OCI-LY3 (cell line): ENCODE results near the gene EPM2A.

Experiments
- H2AFZ ChIP-seq: fragments of 200-600, 300-600 bp; shearing (Covaris generic); 2 replicates; pipeline ENCODE4 v1.6.0; 2014; ENCODE audit warnings: antibody characterized with exemption, low read depth, low read length
- H3K27ac ChIP-seq: fragments of 200-600, 300-600 bp; sonication (generic); 2 replicates; pipeline ENCODE4 v1.5.1; 2014; ENCODE audit warnings: mild to moderate bottlenecking, low read length, moderate library complexity, mixed read lengths
- H3K27me3 ChIP-seq: fragments of 200-600, 300-600 bp; sonication (generic); 2 replicates; pipeline ENCODE4 v1.6.1; 2014; ENCODE audit warnings: low read depth, low read length, mixed read lengths
- H3K36me3 ChIP-seq: fragments of 200-600, 300-600 bp; sonication (generic); replicated peaks from 2 replicates; pipeline ENCODE3; 2014; ENCODE audit warnings: low read depth, low read length, mixed read lengths
- H3K4me1 ChIP-seq: fragments of 300-600, 200-600 bp; sonication (generic); 2 replicates; pipeline ENCODE4 v1.6.1; 2014; ENCODE audit warnings: low read length, mixed read lengths
- H3K4me2 ChIP-seq: fragments of 200-600, 300-600 bp; sonication (generic); 2 replicates; pipeline ENCODE4 v1.6.1; 2014; ENCODE audit warnings: low read length, mixed read lengths
- H3K4me3 ChIP-seq: fragments of 300-600, 200-600 bp; sonication (generic); 2 replicates; pipeline ENCODE4 v1.5.1; 2014; ENCODE audit warnings: antibody characterized with exemption, mild to moderate bottlenecking, low read length, moderate library complexity
- H3K79me2 ChIP-seq: fragments of 300-600, 200-600 bp; shearing (Covaris generic); 2 replicates; pipeline ENCODE4 v1.6.1; 2014; ENCODE audit warnings: mild to moderate bottlenecking, low read length, mixed read lengths
- H3K9ac ChIP-seq: fragments of 300-600, 200-600 bp; shearing (Covaris generic); 2 replicates; pipeline ENCODE4 v1.6.0; 2014; ENCODE audit warnings: mild to moderate bottlenecking, low read length, moderate library complexity
- H3K9me3 ChIP-seq: fragments of 200-600, 300-600 bp; shearing (Covaris generic); 2 replicates; pipeline ENCODE4 v1.6.1; 2014; ENCODE audit warnings: low read length, mixed read lengths; ENCODE audit not compliant: insufficient read depth
- H4K20me1 ChIP-seq: fragments of 200-600, 300-600 bp; sonication (generic); 2 replicates; pipeline ENCODE4 v1.6.1; 2016; ENCODE audit warnings: low read length, mixed read lengths; ENCODE audit not compliant: insufficient read depth
- EZH2phosphoT487 ChIP-seq: fragments of 200-600 bp; shearing (Covaris generic); IDR thresholded peaks from 2 replicates; pipeline ENCODE4 v1.6.1; 2018; ENCODE audit warnings: antibody characterized with exemption, mixed run types, low read depth
- TF ChIP-seq, protein P1 (sequence below): fragments of 200-600, 300-600 bp; sonication (generic); IDR thresholded peaks from 2 replicates; pipeline ENCODE4 v1.5.1; 2014; ENCODE audit warnings: antibody characterized with exemption, low read length, low read depth

Gene EPM2A

DNA sequence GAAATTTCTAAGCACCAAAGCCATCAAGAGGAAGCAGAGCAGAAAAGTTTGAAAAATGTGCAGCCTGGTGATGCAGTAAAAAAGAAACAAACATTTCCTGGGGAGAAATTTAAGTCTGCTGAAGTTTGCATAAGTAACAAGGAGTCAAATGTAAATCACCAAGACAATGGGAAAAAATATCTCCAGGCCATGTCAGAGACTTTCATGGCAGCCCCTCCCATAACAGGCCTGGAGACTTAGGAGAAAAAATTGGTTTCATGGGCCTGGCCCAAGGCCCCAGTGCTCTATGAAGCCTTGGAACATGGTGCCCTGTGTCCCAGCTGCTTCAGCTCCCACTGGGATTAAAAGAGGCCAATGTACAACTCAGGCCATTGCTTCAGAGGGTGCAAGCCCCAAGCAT is 30.1 kb upstream of the EPM2A start:
- Histone ChIP-seq H3K27me3 (no peaks in the 10 kb centered on the region), H3K9me3 (no peaks in the 10 kb centered on the region), H3K27ac (no peak overlapping the region), H3K4me1 (no peaks in the 10 kb centered on the region), H3K4me3 (no peak overlapping the region), H3K4me2 (no peak overlapping the region), H2AFZ (no peak overlapping the region), H3K36me3 (no peaks in the 10 kb centered on the region), H3K79me2 (no peaks in the 10 kb centered on the region), H3K9ac (no peak overlapping the region), H4K20me1 (no peaks in the 10 kb centered on the region)
- no peak for TF ChIP-seq EZH2phosphoT487
- TF ChIP-seq, protein P1, sequence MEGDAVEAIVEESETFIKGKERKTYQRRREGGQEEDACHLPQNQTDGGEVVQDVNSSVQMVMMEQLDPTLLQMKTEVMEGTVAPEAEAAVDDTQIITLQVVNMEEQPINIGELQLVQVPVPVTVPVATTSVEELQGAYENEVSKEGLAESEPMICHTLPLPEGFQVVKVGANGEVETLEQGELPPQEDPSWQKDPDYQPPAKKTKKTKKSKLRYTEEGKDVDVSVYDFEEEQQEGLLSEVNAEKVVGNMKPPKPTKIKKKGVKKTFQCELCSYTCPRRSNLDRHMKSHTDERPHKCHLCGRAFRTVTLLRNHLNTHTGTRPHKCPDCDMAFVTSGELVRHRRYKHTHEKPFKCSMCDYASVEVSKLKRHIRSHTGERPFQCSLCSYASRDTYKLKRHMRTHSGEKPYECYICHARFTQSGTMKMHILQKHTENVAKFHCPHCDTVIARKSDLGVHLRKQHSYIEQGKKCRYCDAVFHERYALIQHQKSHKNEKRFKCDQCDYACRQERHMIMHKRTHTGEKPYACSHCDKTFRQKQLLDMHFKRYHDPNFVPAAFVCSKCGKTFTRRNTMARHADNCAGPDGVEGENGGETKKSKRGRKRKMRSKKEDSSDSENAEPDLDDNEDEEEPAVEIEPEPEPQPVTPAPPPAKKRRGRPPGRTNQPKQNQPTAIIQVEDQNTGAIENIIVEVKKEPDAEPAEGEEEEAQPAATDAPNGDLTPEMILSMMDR = no peak

DNA sequence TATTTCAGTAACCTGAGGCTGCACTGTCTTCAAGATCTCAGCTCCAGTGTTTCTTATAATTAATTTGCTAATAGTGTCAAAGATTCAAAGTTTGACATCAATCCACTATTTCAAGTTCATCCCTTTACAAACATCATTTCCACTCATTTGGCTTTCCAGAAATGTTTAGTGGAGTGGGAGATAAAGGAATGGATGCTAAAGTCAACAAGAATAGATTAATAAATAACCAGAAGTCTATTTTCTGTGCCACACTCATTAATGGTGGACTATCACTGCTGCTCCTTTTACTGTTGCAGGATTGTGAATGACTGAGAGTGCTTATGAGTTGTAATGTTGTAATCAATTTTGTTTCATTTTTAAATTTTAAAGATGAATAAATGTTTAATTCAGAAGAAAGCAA is 28.4 kb upstream of the EPM2A start:
- Histone ChIP-seq H4K20me1 (no peaks in the 10 kb centered on the region), H3K9ac (no peak overlapping the region), H3K9me3 (no peaks in the 10 kb centered on the region), H3K4me2 (no peak overlapping the region), H3K27me3 (no peaks in the 10 kb centered on the region), H3K4me1 (no peaks in the 10 kb centered on the region), H3K27ac (no peak overlapping the region), H2AFZ (no peak overlapping the region), H3K4me3 (no peak overlapping the region), H3K36me3 (no peaks in the 10 kb centered on the region), H3K79me2 (no peaks in the 10 kb centered on the region)
- TF ChIP-seq EZH2phosphoT487 = no peak
- TF ChIP-seq, protein P1 = no peak

DNA sequence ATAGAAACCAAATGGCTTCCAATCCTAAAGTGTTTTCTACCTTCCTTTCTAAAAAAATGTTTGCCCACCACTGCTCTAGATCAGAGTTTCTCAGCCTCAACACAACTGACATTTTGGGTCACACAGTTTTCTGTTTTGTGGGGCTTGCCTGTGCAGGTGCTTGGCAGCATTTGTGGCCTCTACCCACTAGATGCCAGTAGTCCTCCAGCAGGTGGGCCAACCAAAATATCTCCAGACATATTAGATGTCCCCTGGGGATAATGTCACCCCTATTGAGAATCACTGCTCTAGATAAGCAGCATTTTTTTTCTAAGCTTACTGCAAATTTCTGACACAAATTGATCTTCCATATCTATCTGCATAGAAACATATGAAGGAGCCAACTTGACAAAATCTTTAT is 26.3 kb upstream of the EPM2A start:
- H4K20me1 ChIP-seq = no peaks in the 10 kb centered on the region
- no peaks in the 10 kb centered on the region for H3K27me3 ChIP-seq
- no peak overlapping the region for H3K9ac ChIP-seq
- H3K79me2 ChIP-seq = no peaks in the 10 kb centered on the region
- H3K4me1 ChIP-seq = no peaks in the 10 kb centered on the region
- H3K4me2 ChIP-seq = no peak overlapping the region
- no peaks in the 10 kb centered on the region for H3K36me3 ChIP-seq
- TF ChIP-seq, protein P1 = no peak; the same call in 1 of the 2 replicates
- no peak for TF ChIP-seq EZH2phosphoT487
- H3K4me3 ChIP-seq = no peak overlapping the region
- no peaks in the 10 kb centered on the region for H3K9me3 ChIP-seq
- no peak overlapping the region for H3K27ac ChIP-seq
- no peak overlapping the region for H2AFZ ChIP-seq

DNA sequence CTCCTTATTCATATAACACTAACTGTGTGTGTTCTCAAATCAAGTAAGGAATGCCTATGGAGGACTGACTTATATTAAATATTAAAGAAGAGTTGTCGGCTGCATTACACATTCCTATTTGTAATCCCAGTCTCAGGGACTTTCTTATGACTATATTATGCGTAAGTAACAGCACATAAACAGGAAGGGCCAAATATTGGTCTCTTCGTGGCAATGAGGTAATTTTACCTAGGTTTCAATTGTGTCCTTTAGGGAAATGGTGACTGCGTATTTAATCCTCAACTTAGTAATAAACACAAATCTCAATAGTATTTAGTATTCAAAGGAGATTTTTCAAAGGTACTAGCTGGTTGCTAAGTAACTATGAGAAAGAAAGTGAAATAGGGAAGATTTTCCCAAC is 22.8 kb upstream of the EPM2A start:
- no peak overlapping the region for H3K27ac ChIP-seq
- no peak overlapping the region for H3K4me3 ChIP-seq
- no peak overlapping the region for H3K4me2 ChIP-seq
- no peaks in the 10 kb centered on the region for H3K4me1 ChIP-seq
- no peak overlapping the region for H3K9ac ChIP-seq
- no peaks in the 10 kb centered on the region for H3K36me3 ChIP-seq
- TF ChIP-seq, protein P1 = no peak
- no peak for TF ChIP-seq EZH2phosphoT487
- no peaks in the 10 kb centered on the region for H4K20me1 ChIP-seq
- no peaks in the 10 kb centered on the region for H3K79me2 ChIP-seq
- no peaks in the 10 kb centered on the region for H3K9me3 ChIP-seq
- no peak overlapping the region for H2AFZ ChIP-seq
- H3K27me3 ChIP-seq = no peaks in the 10 kb centered on the region
